Lower leg skin (tissue), 4 donors: ENCODE results near the gene CLDN6. TPM values are rescaled to one million over a fixed set of nuclear protein-coding genes. Genes with fewer than 3 reads are reported as not detected.

Experiments used
- DNase-seq, 2 donors: peaks; one replicate each; pipeline ENCODE4 v3.0.0-alpha.2; 2019; ENCODE audit warnings: low spot score in 2 of 2
- H3K4me3 ChIP-seq: fragments of 200-600 bp; sonication (generic); 2 replicates; pipeline ENCODE4 v1.5.1; 2017; ENCODE audit warnings: mild to moderate bottlenecking, low read depth; ENCODE audit not compliant: poor library complexity, severe bottlenecking
- POLR2A ChIP-seq, 2 donors: fragments of 450-650 bp; IDR thresholded peaks; one replicate each; pipeline ENCODE4 v1.6.1; 2016 to 2017; ENCODE audit warnings: antibody characterized with exemption in 2 of 2, mild to moderate bottlenecking in 1 of 2, moderate library complexity in 1 of 2
- WGBS, 2 donors: methylation state at CpG; one replicate each; pipeline ENCODE4 v1.1.5; 2018; 5-methylcytosine and 5-hydroxymethylcytosine counted together
- intact Hi-C: fragments of 100-400 bp; cut with DNase I; formaldehyde crosslinking; loops from one replicate; pipeline ENCODE4 v1.15.0; 2023; ENCODE audit warnings: low total_unique reads
- total RNA-seq, 4 donors: library from RNA; depleted of rRNA; stranded (reverse); fragments of >200 nt; gene quantifications; one replicate each; pipeline ENCODE4 v1.1.0, GENCODE V29; 2016
- TF ChIP-seq, protein P1 (sequence below), 3 donors: fragments of 450-650 bp; IDR thresholded peaks; one replicate each; pipeline ENCODE4 v1.5.1; 2016; ENCODE audit warnings: antibody characterized with exemption in 3 of 3, mild to moderate bottlenecking in 3 of 3, moderate library complexity in 2 of 3

CLDN6 gene, protein sequence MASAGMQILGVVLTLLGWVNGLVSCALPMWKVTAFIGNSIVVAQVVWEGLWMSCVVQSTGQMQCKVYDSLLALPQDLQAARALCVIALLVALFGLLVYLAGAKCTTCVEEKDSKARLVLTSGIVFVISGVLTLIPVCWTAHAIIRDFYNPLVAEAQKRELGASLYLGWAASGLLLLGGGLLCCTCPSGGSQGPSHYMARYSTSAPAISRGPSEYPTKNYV
- not detected for total RNA-seq

- no peak within 1 kb of the TSS for H3K4me3 ChIP-seq
- TF ChIP-seq, protein P1, sequence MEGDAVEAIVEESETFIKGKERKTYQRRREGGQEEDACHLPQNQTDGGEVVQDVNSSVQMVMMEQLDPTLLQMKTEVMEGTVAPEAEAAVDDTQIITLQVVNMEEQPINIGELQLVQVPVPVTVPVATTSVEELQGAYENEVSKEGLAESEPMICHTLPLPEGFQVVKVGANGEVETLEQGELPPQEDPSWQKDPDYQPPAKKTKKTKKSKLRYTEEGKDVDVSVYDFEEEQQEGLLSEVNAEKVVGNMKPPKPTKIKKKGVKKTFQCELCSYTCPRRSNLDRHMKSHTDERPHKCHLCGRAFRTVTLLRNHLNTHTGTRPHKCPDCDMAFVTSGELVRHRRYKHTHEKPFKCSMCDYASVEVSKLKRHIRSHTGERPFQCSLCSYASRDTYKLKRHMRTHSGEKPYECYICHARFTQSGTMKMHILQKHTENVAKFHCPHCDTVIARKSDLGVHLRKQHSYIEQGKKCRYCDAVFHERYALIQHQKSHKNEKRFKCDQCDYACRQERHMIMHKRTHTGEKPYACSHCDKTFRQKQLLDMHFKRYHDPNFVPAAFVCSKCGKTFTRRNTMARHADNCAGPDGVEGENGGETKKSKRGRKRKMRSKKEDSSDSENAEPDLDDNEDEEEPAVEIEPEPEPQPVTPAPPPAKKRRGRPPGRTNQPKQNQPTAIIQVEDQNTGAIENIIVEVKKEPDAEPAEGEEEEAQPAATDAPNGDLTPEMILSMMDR (IDR thresholded peaks at IDR 0.05): no peak
- no peak for TF ChIP-seq POLR2A (IDR thresholded peaks at IDR 0.05)
- intact Hi-C loops: no loop called here
- no peak for DNase-seq
- 5 to 19% methylated on average over 22 to 31 of the region's 52 CpGs for WGBS, 2 donors
Observed at GRCh38 chr16:3017794-3018506, at the start of gene CLDN6. TSS of gene CLDN6 (minus strand) at chr16:3018183. CDS start at chr16:3016021, 2,162 bp downstream.

DNA sequence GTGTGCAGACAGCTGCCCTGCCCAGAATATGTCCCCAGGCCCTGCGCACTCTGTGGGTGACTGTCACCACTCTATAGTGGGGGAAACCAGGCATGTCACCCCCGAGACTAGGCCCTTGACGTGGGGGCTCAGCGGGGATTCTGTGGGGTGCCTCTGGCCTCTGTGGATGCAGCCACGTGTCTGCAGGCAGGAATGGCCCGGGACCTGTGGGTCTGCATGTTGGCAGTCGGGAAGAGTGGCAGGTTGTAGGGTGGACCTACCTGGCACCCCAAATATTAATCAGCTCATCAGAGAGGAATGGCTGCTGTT, 48.4 kb upstream of the CLDN6 start:
- WGBS, 2 donors: 86 to 94% methylated on average over 7 of the region's 7 CpGs
- no peak for DNase-seq
- H3K4me3 ChIP-seq: no peak overlapping the region
- intact Hi-C loops: no loop called here
- TF ChIP-seq, protein P1 (IDR thresholded peaks at IDR 0.05): no peak
- TF ChIP-seq POLR2A (IDR thresholded peaks at IDR 0.05): no peak

DNA sequence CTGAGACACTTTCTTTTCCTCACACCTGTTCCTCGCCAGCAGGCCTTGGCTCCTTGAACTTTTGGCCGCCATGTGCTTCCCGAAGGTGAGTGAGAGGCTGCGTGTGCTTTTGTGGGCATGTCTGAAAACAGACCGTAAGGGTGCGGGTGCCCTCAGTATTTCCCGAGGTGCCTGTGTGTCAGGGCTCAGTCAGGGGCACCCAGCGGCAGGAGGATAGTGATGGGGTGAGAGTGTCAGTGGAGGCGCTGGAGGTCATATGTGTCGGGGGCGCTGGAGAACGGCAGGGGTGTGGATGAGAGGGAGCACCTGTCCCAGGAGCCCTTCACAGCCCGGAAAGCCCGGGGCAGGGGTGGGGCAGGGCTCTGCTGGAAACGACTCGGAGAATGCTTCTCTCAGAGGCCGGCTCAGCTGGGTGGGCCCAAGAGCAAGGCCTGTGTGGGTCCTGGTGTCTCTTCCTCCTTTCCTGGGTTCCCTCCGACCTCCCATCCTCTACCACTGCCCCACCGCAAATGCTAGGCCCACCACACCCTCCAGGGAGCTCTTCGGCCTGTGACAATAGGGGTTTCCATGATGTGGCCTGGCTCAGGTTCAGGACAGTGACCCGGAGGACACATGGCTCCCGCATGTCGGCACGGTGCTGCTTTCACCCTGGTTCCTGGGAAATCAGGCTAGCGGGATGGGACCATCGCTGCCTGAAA, 47.9 kb upstream of the CLDN6 start:
- DNase-seq: no peak
- TF ChIP-seq, protein P1 (IDR thresholded peaks at IDR 0.05): no peak
- TF ChIP-seq POLR2A (IDR thresholded peaks at IDR 0.05): no peak
- WGBS, 2 donors: 49 to 62% methylated on average over 21 to 26 of the region's 26 CpGs
- no peak overlapping the region for H3K4me3 ChIP-seq
- intact Hi-C loops: no loop called here

DNA sequence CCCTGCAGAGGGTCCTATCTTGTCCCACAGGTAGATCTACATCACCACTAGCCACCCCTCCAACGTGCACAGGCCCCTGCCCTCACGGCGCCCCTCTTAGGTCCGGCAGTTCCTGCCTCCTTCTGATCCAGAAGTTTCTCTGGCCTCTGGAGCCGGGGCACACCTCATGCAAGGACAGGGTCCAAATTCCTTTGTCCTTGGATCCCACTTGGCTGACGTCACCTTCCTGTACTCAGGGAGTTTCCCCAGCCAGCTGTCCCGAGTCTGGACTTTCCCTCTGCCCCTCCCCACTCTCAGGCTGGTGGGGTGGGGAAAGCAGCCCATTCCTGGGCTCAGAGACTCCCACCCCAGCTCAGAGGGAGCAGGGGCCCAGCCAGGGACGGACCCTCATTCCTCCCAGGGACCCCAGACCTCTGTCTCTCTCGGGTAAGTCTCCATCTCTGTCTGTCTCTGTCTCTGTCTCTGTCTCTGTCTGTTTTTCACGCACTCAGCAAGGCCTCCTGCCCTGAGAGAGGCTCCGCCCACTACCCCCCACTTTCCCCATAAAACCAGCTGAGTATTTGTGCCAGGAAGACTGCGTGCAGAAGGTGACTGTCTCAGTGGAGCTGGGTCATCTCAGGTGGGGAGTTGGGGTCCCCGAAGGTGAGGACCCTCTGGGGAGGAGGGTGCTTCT, 47.2 kb upstream of the CLDN6 start, which contains the start of gene IL32:
Gene IL32, plus strand, starts transcription at position 572 of the 673 bp plus-strand sequence. CDS start 172 bp downstream, outside the sequence.
- H3K4me3 ChIP-seq: no peak within 1 kb of the TSS
- intact Hi-C loops: no loop called here
- TF ChIP-seq, protein P1 (IDR thresholded peaks at IDR 0.05): no peak
- TF ChIP-seq POLR2A (IDR thresholded peaks at IDR 0.05): no peak
- WGBS, 2 donors: 36 to 45% methylated on average over 13 of the region's 13 CpGs
- no peak for DNase-seq

DNA sequence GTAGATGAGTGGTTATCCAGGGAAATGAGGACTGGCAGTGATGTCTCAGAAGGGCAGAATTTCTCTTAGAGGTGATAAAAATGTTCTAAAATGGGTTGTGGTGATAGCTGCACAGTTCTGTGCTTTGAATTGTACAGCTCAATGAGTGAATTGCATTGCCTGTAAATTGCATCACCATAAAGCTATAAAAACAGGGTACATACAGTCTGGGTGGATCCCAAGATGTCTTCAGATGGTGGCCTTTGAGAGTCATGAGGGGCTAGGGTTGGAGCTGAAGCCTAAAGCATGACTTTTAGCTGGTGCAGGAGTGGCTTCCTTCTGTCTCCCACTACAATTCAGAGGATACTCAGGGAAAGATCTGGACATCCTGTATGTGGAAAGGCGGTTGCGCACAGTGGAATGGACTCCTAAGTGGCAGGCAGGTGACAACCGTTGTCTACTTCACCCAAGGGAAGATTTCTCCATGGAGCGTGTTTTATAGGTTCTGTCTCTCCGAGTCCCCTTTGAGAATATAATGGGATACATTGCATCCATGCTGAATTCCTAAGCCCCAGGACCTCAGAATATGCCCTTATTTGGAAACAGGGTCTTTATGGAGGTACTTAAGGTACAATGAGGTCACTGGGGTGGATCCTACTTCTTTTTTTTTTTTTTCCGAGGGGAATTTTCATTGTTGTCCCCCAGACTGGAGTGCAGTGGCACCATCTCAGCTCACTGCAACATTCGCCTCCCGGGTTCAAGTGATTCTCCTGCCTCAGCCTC, 45.8 kb upstream of the CLDN6 start:
- no peak overlapping the region for H3K4me3 ChIP-seq
- intact Hi-C loops: no loop called here
- DNase-seq: no peak
- WGBS, 2 donors: 96 to 97% methylated on average over 8 of the region's 8 CpGs
- no peak for TF ChIP-seq POLR2A (IDR thresholded peaks at IDR 0.05)
- TF ChIP-seq, protein P1 (IDR thresholded peaks at IDR 0.05): no peak
